ENCODE data around the gene PCDH9. TPM values are rescaled to one million over a fixed set of nuclear protein-coding genes. Genes with fewer than 3 reads are reported as not detected.

Gene PCDH9
- total RNA-seq, 4 donors from 2014 or later, result 0.64 to 1.1 (median 0.82) TPM

DNA sequence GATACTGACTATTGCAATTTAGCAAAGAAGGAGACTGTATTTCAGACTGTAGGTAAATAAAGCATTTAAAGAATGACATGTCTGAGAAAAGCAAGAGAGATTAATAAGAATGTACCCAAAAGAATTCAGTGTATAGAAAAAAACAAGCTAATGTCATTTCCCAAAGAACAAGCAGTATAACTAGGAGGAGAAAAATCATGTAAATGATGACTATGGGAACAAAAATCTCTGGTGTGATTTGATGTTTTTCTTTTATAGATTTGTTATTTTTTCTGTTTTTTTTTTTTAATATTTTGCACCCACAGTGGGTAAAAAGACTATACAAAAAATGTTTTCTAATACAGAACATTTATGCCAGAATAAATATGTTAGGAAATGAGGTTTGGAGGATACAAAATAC lies 801.0 kb downstream of the PCDH9 start:
- Histone ChIP-seq H3K27ac (no peak overlapping the region), H3K36me3 (no peaks in the 10 kb centered on the region), H3K27me3 (no peaks in the 10 kb centered on the region), H3K9me3 (no peaks in the 10 kb centered on the region), H3K4me1 (no peaks in the 10 kb centered on the region), H3K4me3 (no peak overlapping the region)
- TF ChIP-seq POLR2AphosphoS5 (IDR thresholded peaks at IDR 0.05) (no peak), POLR2A (IDR thresholded peaks at IDR 0.05) (no peak), EP300 (IDR thresholded peaks at IDR 0.05) (no peak)
- TF ChIP-seq, protein P1, sequence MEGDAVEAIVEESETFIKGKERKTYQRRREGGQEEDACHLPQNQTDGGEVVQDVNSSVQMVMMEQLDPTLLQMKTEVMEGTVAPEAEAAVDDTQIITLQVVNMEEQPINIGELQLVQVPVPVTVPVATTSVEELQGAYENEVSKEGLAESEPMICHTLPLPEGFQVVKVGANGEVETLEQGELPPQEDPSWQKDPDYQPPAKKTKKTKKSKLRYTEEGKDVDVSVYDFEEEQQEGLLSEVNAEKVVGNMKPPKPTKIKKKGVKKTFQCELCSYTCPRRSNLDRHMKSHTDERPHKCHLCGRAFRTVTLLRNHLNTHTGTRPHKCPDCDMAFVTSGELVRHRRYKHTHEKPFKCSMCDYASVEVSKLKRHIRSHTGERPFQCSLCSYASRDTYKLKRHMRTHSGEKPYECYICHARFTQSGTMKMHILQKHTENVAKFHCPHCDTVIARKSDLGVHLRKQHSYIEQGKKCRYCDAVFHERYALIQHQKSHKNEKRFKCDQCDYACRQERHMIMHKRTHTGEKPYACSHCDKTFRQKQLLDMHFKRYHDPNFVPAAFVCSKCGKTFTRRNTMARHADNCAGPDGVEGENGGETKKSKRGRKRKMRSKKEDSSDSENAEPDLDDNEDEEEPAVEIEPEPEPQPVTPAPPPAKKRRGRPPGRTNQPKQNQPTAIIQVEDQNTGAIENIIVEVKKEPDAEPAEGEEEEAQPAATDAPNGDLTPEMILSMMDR (IDR thresholded peaks at IDR 0.05), result no peak
- no peak for DNase-seq (ENCODE audit: low spot score in 2 of 2)

DNA sequence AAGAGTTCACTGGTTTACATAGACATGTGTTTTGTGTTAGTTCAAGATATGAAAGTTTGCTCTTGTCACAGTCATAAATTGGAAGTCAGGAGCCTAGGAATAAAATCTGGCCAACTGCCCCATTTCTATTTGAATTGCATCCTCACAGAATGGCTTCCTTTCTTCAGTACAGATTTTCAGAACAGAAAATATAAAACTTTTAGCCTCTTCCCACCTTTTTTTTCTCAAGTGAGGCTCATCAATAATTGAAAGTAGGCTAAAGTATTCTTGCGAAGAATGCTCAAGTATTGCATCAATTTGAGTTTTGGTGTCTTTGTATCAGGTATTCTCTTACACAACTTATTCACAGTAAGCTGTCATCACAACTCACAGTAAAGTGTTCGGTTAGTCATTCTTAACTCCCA lies 802.7 kb downstream of the PCDH9 start:
- Histone ChIP-seq H3K27ac (no peak overlapping the region), H3K4me3 (no peak overlapping the region), H3K36me3 (no peaks in the 10 kb centered on the region), H3K27me3 (no peaks in the 10 kb centered on the region), H3K4me1 (no peaks in the 10 kb centered on the region), H3K9me3 (no peaks in the 10 kb centered on the region)
- no peak for DNase-seq (ENCODE audit: low spot score in 2 of 2)
- TF ChIP-seq EP300 (IDR thresholded peaks at IDR 0.05) (no peak), POLR2AphosphoS5 (IDR thresholded peaks at IDR 0.05) (no peak), POLR2A (IDR thresholded peaks at IDR 0.05) (no peak)
- TF ChIP-seq, protein P1 (IDR thresholded peaks at IDR 0.05), result no peak
- 80% methylated on average over 2 of the region's 2 CpGs for WGBS

DNA sequence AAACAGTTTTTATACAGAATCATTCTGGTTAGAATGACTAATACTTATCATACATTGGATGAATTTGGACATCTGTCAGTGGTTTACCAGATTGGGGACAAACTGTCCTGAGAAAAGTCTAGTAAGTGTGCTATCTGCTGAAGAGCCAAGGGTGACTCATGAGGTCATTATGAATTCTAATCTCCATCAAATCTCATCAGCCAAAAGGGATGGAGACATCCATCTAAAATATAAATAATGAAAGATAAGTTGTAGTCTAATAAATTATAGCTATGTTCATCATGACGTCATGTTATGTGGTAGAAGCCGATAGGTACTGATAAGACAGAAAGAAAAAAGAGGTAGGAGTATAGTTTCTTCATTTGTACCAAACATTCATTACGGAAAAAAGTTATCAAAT lies 804.4 kb downstream of the PCDH9 start:
- H3K27ac ChIP-seq, result no peak overlapping the region
- no peaks in the 10 kb centered on the region for H3K4me1 ChIP-seq
- no peaks in the 10 kb centered on the region for H3K36me3 ChIP-seq
- no peak for DNase-seq (ENCODE audit: low spot score in 2 of 2)
- no peak for TF ChIP-seq POLR2A (IDR thresholded peaks at IDR 0.05)
- no peak for TF ChIP-seq POLR2AphosphoS5 (IDR thresholded peaks at IDR 0.05)
- TF ChIP-seq, protein P1 (IDR thresholded peaks at IDR 0.05), result no peak
- no peak for TF ChIP-seq EP300 (IDR thresholded peaks at IDR 0.05)
- H3K9me3 ChIP-seq, result no peaks in the 10 kb centered on the region
- H3K27me3 ChIP-seq, result no peaks in the 10 kb centered on the region
- 48% methylated on average over 3 of the region's 3 CpGs for WGBS
- no peak overlapping the region for H3K4me3 ChIP-seq

DNA sequence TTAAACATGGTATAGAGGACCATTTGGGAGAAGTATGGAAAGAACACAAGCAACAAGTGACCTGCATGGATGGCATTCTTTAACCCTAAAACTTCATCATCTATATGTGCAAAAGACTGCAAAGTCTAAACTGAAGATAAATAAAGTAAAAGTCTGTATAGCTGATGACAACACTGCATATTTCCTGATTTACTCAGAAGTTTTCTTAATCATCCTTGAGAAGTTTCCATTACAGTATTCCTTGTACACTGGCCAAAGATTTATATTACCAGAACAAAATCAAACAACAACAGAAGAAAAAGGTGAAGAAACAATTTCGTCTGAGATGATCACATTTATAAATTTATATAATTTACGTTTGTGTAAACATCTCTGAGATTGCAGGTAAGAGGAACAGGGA lies 805.7 kb downstream of the PCDH9 start:
- DNase-seq (ENCODE audit: low spot score in 2 of 2), result no peak
- no peaks in the 10 kb centered on the region for H3K4me1 ChIP-seq
- 58% methylated on average over 2 of the region's 2 CpGs for WGBS
- TF ChIP-seq POLR2AphosphoS5 (IDR thresholded peaks at IDR 0.05) (no peak), EP300 (IDR thresholded peaks at IDR 0.05) (no peak), POLR2A (IDR thresholded peaks at IDR 0.05) (no peak)
- TF ChIP-seq, protein P1 (IDR thresholded peaks at IDR 0.05), result no peak
- no peaks in the 10 kb centered on the region for H3K27me3 ChIP-seq
- H3K4me3 ChIP-seq, result no peak overlapping the region
- H3K27ac ChIP-seq, result no peak overlapping the region
- no peaks in the 10 kb centered on the region for H3K9me3 ChIP-seq
- H3K36me3 ChIP-seq, result no peaks in the 10 kb centered on the region

DNA sequence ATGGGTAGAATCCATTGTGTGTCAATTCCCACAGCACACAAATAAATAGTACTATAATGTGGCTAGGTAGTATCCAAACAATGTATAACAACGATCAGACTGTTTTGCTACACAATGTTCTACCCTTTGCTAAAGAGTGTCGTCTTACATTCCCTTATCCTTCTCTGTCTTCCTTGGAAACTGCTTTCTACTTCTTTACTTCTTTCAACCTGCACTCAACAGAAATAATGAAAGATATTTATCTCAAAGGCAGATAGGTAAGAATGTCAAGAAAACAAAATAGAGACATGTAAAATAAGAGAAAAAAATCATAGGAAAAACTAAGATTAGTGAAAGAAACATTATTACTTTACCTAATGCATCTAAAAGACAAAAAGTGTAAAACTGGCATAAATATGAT lies 814.7 kb downstream of the PCDH9 start:
- 55% methylated on average over 2 of the region's 2 CpGs for WGBS
- Histone ChIP-seq H3K9me3 (no peaks in the 10 kb centered on the region), H3K4me3 (no peak overlapping the region), H3K4me1 (no peaks in the 10 kb centered on the region), H3K27ac (no peak overlapping the region), H3K27me3 (no peaks in the 10 kb centered on the region), H3K36me3 (no peaks in the 10 kb centered on the region)
- no peak for DNase-seq (ENCODE audit: low spot score in 2 of 2)
- TF ChIP-seq, protein P1 (IDR thresholded peaks at IDR 0.05), result no peak
- no peak for TF ChIP-seq EP300 (IDR thresholded peaks at IDR 0.05)

All from suprapubic skin (tissue), 4 donors.